Stimulated activated naive CD8-positive, alpha-beta T cell treated with anti-CD3 and anti-CD28 coated beads, Interleukin-15, Interleukin-2, amounts not matched to agents 100 ng/mL and 50 ng/mL, for 24 hours (primary cell): Measurements from ENCODE around the gene RBM20.
"Not testable (repeated sequence)": the region's sequence is repeated elsewhere in the genome, so short reads cannot be mapped to it uniquely, and the experiment has no call there.

Experiments used
- H3K27ac Mint-ChIP-seq: one replicate; pipeline ENCODE4 v1.8.0; 2021; ENCODE audit warnings: mild to moderate bottlenecking, mixed read lengths
- H3K27me3 Mint-ChIP-seq: one replicate; pipeline ENCODE4 v1.8.0; 2021; ENCODE audit warnings: mixed read lengths
- H3K36me3 Mint-ChIP-seq: one replicate; pipeline ENCODE4 v1.8.0; 2021; ENCODE audit warnings: low read depth, mixed read lengths
- H3K4me1 Mint-ChIP-seq: one replicate; pipeline ENCODE4 v1.8.0; 2021; ENCODE audit warnings: low read depth, mixed read lengths
- H3K4me3 Mint-ChIP-seq: one replicate; pipeline ENCODE4 v1.8.0; 2021; ENCODE audit warnings: mild to moderate bottlenecking, mixed read lengths
- H3K9me3 Mint-ChIP-seq: one replicate; pipeline ENCODE4 v1.8.0; 2021; ENCODE audit warnings: mixed read lengths

RBM20 gene

GRCh38 chr10:110650265-110650668, 6.1 kb downstream of the RBM20 start:
- H3K27me3 Mint-ChIP-seq = peaks cover 60% of the 10 kb centered on the region
- H3K27ac Mint-ChIP-seq = peak overlapping the region; percentile 12

GRCh38 chr10:110651044-110651958, 7.2 kb downstream of the RBM20 start:
- H3K36me3 Mint-ChIP-seq = no peaks in the 10 kb centered on the region
- H3K4me3 Mint-ChIP-seq = no peak overlapping the region
- no peaks in the 10 kb centered on the region for H3K9me3 Mint-ChIP-seq
- H3K27me3 Mint-ChIP-seq = peaks cover 56% of the 10 kb centered on the region
- peaks cover 37% of the 10 kb centered on the region for H3K4me1 Mint-ChIP-seq
- H3K27ac Mint-ChIP-seq = peak overlapping the region; percentile 18

More at GRCh38 chr10:110650265-110650668, 6.1 kb downstream of the RBM20 start:
- Mint-ChIP-seq H3K4me3 (no peak overlapping the region), H3K4me1 (peaks cover 39% of the 10 kb centered on the region), H3K36me3 (no peaks in the 10 kb centered on the region), H3K9me3 (no peaks in the 10 kb centered on the region)

GRCh38 chr10:110652475-110653118, 8.5 kb downstream of the RBM20 start:
- H3K36me3 Mint-ChIP-seq = no peaks in the 10 kb centered on the region
- no peak overlapping the region for H3K27ac Mint-ChIP-seq
- H3K9me3 Mint-ChIP-seq = no peaks in the 10 kb centered on the region
- H3K4me1 Mint-ChIP-seq = peaks cover 37% of the 10 kb centered on the region
- H3K4me3 Mint-ChIP-seq = no peak overlapping the region
- H3K27me3 Mint-ChIP-seq = peaks cover 49% of the 10 kb centered on the region

- H3K27me3 Mint-ChIP-seq = peaks cover 36% of the 10 kb centered on the region
- H3K9me3 Mint-ChIP-seq = no peaks in the 10 kb centered on the region
- H3K27ac Mint-ChIP-seq = no peak overlapping the region
- H3K36me3 Mint-ChIP-seq = no peaks in the 10 kb centered on the region
- no peak overlapping the region for H3K4me3 Mint-ChIP-seq
- H3K4me1 Mint-ChIP-seq = peaks cover 27% of the 10 kb centered on the region
Observed at GRCh38 chr10:110655320-110655719, 11.2 kb downstream of the RBM20 start.

GRCh38 chr10:110656612-110657011, 12.5 kb downstream of the RBM20 start:
- Mint-ChIP-seq H3K27me3 (peaks cover 31% of the 10 kb centered on the region), H3K4me3 (no peak overlapping the region), H3K9me3 (no peaks in the 10 kb centered on the region), H3K36me3 (no peaks in the 10 kb centered on the region), H3K27ac (no peak overlapping the region), H3K4me1 (peaks cover 14% of the 10 kb centered on the region)

GRCh38 chr10:110657973-110658691, 14.0 kb downstream of the RBM20 start:
- Mint-ChIP-seq H3K9me3 (no peaks in the 10 kb centered on the region), H3K27ac (no peak overlapping the region), H3K36me3 (no peaks in the 10 kb centered on the region), H3K4me1 (peaks cover 6% of the 10 kb centered on the region), H3K27me3 (peaks cover 27% of the 10 kb centered on the region), H3K4me3 (no peak overlapping the region)

GRCh38 chr10:110659558-110659957, 15.4 kb downstream of the RBM20 start:
- Mint-ChIP-seq H3K4me1 (peaks cover 6% of the 10 kb centered on the region), H3K9me3 (no peaks in the 10 kb centered on the region), H3K27me3 (peaks cover 19% of the 10 kb centered on the region), H3K4me3 (no peak overlapping the region), H3K27ac (no peak overlapping the region), H3K36me3 (no peaks in the 10 kb centered on the region)

- not testable (repeated sequence) for H3K36me3 Mint-ChIP-seq, H3K4me1 Mint-ChIP-seq, H3K9me3 Mint-ChIP-seq, H3K4me3 Mint-ChIP-seq, H3K27ac Mint-ChIP-seq
- peaks cover 21% of the 10 kb centered on the region for H3K27me3 Mint-ChIP-seq
Observed at GRCh38 chr10:110660289-110660688, 16.2 kb downstream of the RBM20 start.

GRCh38 chr10:110661292-110661691, 17.2 kb downstream of the RBM20 start:
- Mint-ChIP-seq H3K36me3 (no peaks in the 10 kb centered on the region), H3K9me3 (no peaks in the 10 kb centered on the region), H3K4me3 (no peak overlapping the region), H3K27ac (no peak overlapping the region), H3K4me1 (peaks cover 6% of the 10 kb centered on the region), H3K27me3 (peaks cover 17% of the 10 kb centered on the region)

GRCh38 chr10:110664483-110665420, 20.6 kb downstream of the RBM20 start:
- Mint-ChIP-seq H3K4me3 (no peak overlapping the region), H3K36me3 (no peaks in the 10 kb centered on the region), H3K4me1 (peaks cover 6% of the 10 kb centered on the region), H3K9me3 (no peaks in the 10 kb centered on the region), H3K27ac (no peak overlapping the region), H3K27me3 (peaks cover 27% of the 10 kb centered on the region)

GRCh38 chr10:110666259-110666658, 22.1 kb downstream of the RBM20 start:
- not testable (repeated sequence) for H3K4me1 Mint-ChIP-seq, H3K4me3 Mint-ChIP-seq, H3K9me3 Mint-ChIP-seq, H3K36me3 Mint-ChIP-seq, H3K27ac Mint-ChIP-seq
- H3K27me3 Mint-ChIP-seq = peaks cover 27% of the 10 kb centered on the region

- H3K36me3 Mint-ChIP-seq = no peaks in the 10 kb centered on the region
- H3K4me1 Mint-ChIP-seq = peaks cover 6% of the 10 kb centered on the region
- H3K27ac Mint-ChIP-seq = no peak overlapping the region
- peaks cover 27% of the 10 kb centered on the region for H3K27me3 Mint-ChIP-seq
- H3K4me3 Mint-ChIP-seq = no peak overlapping the region
- H3K9me3 Mint-ChIP-seq = no peaks in the 10 kb centered on the region
Observed at GRCh38 chr10:110666673-110667072, 22.5 kb downstream of the RBM20 start.

- Mint-ChIP-seq H3K36me3 (no peaks in the 10 kb centered on the region), H3K27me3 (peaks cover 27% of the 10 kb centered on the region), H3K27ac (no peak overlapping the region), H3K9me3 (no peaks in the 10 kb centered on the region), H3K4me3 (no peak overlapping the region), H3K4me1 (peaks cover 4% of the 10 kb centered on the region)
Observed at GRCh38 chr10:110667620-110668343, 23.6 kb downstream of the RBM20 start.

- Mint-ChIP-seq H3K4me3 (no peak overlapping the region), H3K27ac (no peak overlapping the region), H3K36me3 (no peaks in the 10 kb centered on the region), H3K4me1 (peaks cover 4% of the 10 kb centered on the region), H3K9me3 (no peaks in the 10 kb centered on the region), H3K27me3 (peaks cover 28% of the 10 kb centered on the region)
Observed at GRCh38 chr10:110668443-110668842, 24.3 kb downstream of the RBM20 start.
